LNCaP clone FGC (cell line): ENCODE data around the gene TSPAN7.
A peak's percentile ranks its signal among the peaks of the same experiment; 100 is the strongest.

ENCODE experiments used
- DNase-seq: peaks from one replicate; pipeline ENCODE4 v3.0.0-alpha.2; 2011; ENCODE audit warnings: low read depth
- H3K4me3 ChIP-seq: 2 replicates; pipeline ENCODE4 v1.5.1; 2011; ENCODE audit warnings: mild to moderate bottlenecking, low read depth, low read length, control low read depth
- TF ChIP-seq, protein P1 (sequence below): IDR thresholded peaks from 2 replicates; pipeline ENCODE4 v1.5.1; 2012; ENCODE audit warnings: mild to moderate bottlenecking; ENCODE audit not compliant: control insufficient read depth, insufficient read depth; ENCODE audit errors: extremely low read depth

TSPAN7 gene

GRCh38 chrX:38626296-38626695, 65.0 kb downstream of the TSPAN7 start:
- H3K4me3 ChIP-seq = no peak overlapping the region
- no peak for DNase-seq
- TF ChIP-seq, protein P1, sequence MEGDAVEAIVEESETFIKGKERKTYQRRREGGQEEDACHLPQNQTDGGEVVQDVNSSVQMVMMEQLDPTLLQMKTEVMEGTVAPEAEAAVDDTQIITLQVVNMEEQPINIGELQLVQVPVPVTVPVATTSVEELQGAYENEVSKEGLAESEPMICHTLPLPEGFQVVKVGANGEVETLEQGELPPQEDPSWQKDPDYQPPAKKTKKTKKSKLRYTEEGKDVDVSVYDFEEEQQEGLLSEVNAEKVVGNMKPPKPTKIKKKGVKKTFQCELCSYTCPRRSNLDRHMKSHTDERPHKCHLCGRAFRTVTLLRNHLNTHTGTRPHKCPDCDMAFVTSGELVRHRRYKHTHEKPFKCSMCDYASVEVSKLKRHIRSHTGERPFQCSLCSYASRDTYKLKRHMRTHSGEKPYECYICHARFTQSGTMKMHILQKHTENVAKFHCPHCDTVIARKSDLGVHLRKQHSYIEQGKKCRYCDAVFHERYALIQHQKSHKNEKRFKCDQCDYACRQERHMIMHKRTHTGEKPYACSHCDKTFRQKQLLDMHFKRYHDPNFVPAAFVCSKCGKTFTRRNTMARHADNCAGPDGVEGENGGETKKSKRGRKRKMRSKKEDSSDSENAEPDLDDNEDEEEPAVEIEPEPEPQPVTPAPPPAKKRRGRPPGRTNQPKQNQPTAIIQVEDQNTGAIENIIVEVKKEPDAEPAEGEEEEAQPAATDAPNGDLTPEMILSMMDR = no peak

DNA sequence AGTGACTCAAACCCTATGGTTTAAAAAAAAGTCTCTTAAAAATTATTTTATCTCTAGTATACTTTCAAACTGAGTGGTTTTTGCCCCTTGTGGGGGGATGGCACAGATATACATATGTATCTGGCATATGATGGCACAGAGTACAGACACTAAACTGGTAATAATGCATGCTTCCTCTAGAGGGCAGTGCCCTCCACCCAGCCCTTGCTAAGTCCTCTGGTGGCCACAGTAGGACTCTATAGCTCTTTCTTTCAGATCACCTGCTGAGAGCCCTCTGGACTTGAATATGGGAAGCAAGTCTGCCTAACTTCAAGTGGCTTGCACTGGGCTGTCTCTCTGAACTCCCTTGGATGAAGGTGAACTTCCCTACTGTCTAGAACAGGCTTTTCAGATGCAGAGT, 66.3 kb downstream of the TSPAN7 start:
- peak; percentile 19 for DNase-seq
- H3K4me3 ChIP-seq = no peak overlapping the region
- TF ChIP-seq, protein P1 = peak; percentile 64

DNA sequence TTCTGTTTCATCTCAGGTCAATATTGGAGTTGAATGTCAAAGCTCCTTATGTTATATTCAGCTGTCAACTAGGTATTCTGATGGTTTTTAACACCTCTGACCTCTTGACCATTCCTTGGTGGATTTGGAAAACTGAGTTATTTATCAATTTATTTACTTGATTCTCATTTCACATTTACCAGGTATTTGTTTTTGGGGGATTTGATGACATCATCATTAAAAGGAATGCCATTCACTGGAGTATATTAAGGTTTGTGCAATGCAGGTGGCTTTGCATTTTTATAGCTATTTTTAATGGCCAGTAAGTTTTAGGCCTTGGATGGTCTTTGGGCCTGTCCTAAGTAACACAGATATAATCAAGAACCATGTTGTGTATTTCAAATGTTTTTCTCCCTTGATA, 67.2 kb downstream of the TSPAN7 start:
- TF ChIP-seq, protein P1 = no peak
- no peak overlapping the region for H3K4me3 ChIP-seq
- no peak for DNase-seq

DNA sequence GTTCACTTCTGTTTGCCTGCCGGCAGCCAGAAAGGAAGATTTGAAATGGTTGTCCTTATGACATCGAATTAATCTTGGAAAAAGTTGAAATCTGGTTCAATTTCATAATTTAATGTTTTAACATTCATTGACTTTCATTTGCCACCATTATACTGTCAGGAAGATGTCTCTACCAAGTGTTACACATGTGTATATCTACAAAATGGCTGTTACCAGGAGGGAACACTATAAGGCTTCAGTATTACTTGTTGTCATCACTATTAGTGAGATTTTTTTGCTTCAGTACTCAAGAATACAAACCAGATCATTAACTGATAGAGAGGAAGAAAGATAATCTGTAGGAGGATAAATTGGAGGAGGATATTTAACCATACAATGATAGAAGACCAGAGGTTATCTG, 71.2 kb downstream of the TSPAN7 start:
- H3K4me3 ChIP-seq = no peak overlapping the region
- DNase-seq = no peak
- TF ChIP-seq, protein P1 = no peak

DNA sequence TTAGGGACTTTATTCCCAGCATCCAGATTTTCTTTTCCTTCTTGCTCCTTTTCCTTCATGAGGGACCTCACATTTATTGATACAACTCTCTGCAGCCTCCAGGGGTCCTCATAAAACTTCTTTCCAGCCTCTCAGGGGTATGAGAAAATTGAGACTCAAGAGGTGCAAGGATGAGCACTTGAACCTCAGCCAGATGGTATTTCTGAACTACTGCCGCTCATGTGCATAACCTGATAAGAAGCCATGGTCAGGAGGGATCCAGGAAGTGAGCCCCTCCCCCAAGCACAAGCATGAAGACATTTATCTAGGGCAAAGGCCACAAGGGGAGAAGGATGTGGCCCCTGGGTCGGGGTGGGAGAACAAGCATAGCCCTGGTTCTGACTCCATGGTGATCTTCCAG, 73.3 kb downstream of the TSPAN7 start:
- TF ChIP-seq, protein P1 = no peak
- no peak for DNase-seq
- H3K4me3 ChIP-seq = no peak overlapping the region

DNA sequence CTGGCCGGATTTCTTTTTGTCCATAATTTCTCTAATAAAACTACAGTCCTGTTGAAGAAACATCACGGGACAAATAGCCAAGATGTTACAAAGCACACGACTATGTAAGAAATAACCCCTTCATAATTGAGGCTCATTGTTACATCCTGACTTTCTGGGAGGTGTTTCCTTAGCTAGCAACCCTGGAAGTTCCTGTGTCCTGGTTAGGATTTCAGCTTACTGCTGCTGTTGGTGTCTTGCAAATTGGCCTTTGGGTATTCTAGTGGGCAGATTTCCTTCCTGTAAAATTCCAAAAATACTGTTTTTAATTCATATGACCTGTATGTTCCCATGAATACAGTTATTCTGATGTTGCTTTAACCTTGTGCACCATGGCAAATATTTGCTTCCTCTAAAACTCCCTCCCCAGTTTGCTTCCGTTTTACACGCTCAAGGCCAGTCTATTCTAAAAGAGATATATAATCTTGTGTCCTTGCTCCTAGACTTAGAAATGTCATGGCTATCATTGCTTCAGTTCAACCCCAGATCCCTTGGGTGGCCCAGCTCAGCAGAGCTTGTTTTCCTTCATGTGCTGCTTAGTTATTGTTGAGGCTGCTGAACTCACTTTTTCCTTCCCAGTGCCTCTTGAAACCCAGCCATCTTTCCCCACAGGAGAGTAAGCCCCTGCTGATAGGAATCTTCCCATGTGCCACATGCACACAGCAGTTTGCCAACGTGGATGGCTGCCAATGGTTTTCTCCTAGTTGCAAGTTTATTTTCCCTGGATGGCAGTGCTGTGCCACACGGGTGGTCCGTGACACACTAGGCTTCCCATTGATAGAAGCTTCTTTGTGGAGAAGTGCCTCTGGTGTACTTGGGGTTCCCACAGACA, 75.8 kb downstream of the TSPAN7 start:
- peak; percentile 38 for DNase-seq
- H3K4me3 ChIP-seq = no peak overlapping the region
- TF ChIP-seq, protein P1 = no peak
